ENCODE measurements around the gene CLDN7. TPM values are rescaled to one million over a fixed set of nuclear protein-coding genes. Genes with fewer than 3 reads are reported as not detected.

The CLDN7 gene
- total and polyA plus RNA-seq, 3 experiments from 2014 or later, result 0.63 to 2.1 (median 1.1) TPM

GRCh38 chr17:7215652-7216180 lies 46.6 kb downstream of the CLDN7 start:
- peak in 1 of 5 donors; percentile 47 for DNase-seq
- peaks cover 0 to 1% (median 0%) of the 10 kb centered on the region in 5 donors for H3K9me3 Mint-ChIP-seq
- POLR2A ChIA-PET, result interaction anchor here (1.4 to 2.3 kb wide), 2 partner anchors 18 to 27 kb away, joined by 8 to 12 read pairs; partner anchors contain the start of genes DVL2 and GABARAP
- no peaks in the 10 kb centered on the region for H3K27me3 ChIP-seq (ENCODE audit: insufficient read depth, low read length, poor library complexity, severe bottlenecking)
- CTCF ChIA-PET, result interaction anchor here (0.6 kb wide), 1 partner anchor 82 kb away, joined by 4 read pairs; no protein-coding TSS in a partner anchor
- no peak overlapping the region for H3K4me3 ChIP-seq (ENCODE audit: low read length)
- peak overlapping the region in 3 of 7 donors; percentile 23 to 83 (median 25) for H3K4me3 Mint-ChIP-seq
- no peak overlapping the region for H3K27ac ChIP-seq (ENCODE audit: low read depth, low read length)
- peaks cover 5 to 6% of the 10 kb centered on the region in 2 donors for H3K27me3 Mint-ChIP-seq
- H3K36me3 Mint-ChIP-seq, result peaks cover 0 to 2% (median 0%) of the 10 kb centered on the region in 3 donors
- H3K27ac Mint-ChIP-seq, result peak overlapping the region in 5 of 8 donors; percentile 46 to 100 (median 84)
- peaks cover 44 to 67% (median 60%) of the 10 kb centered on the region in 3 donors for H3K4me1 Mint-ChIP-seq
- no peaks in the 10 kb centered on the region for H3K36me3 ChIP-seq (ENCODE audit: insufficient read depth, low read length)
- peaks cover 59% of the 10 kb centered on the region for H3K4me1 ChIP-seq (ENCODE audit: insufficient read depth, low read length)
- no peaks in the 10 kb centered on the region for H3K9me3 ChIP-seq (ENCODE audit: low read length)

- H3K9me3 Mint-ChIP-seq, result peaks cover 0 to 1% (median 0%) of the 10 kb centered on the region in 5 donors
- ChIA-PET CTCF (interaction anchor here (0.6 to 2.0 kb wide), 4 partner anchors 20 to 163 kb away, joined by 3 to 9 read pairs (median 4); partner anchors contain the start of gene DVL2), POLR2A (interaction anchor here (1.3 to 2.3 kb wide), 4 partner anchors 19 to 169 kb away, joined by 6 to 12 read pairs (median 7); partner anchors contain the start of genes DVL2 and GABARAP)
- Histone ChIP-seq H3K4me1 (ENCODE audit: insufficient read depth, low read length) (peaks cover 54% of the 10 kb centered on the region), H3K4me3 (ENCODE audit: low read length) (no peak overlapping the region), H3K9me3 (ENCODE audit: low read length) (no peaks in the 10 kb centered on the region), H3K27ac (ENCODE audit: low read depth, low read length) (peak overlapping the region; percentile 83), H3K36me3 (ENCODE audit: insufficient read depth, low read length) (no peaks in the 10 kb centered on the region), H3K27me3 (ENCODE audit: insufficient read depth, low read length, poor library complexity, severe bottlenecking) (no peaks in the 10 kb centered on the region)
- H3K27ac Mint-ChIP-seq, result peak overlapping the region; percentile 91 to 100 (median 98)
- H3K36me3 Mint-ChIP-seq, result peaks cover 0 to 2% (median 0%) of the 10 kb centered on the region in 3 donors
- H3K4me3 Mint-ChIP-seq, result peak overlapping the region; percentile 81 to 96 (median 85)
- peaks cover 5 to 10% of the 10 kb centered on the region in 2 donors for H3K27me3 Mint-ChIP-seq
- peaks cover 40 to 61% (median 54%) of the 10 kb centered on the region in 3 donors for H3K4me1 Mint-ChIP-seq
- peak in 1 of 5 donors; percentile 52 for DNase-seq
Measured at GRCh38 chr17:7215136-7215638, 47.1 kb downstream of the CLDN7 start.

- Mint-ChIP-seq H3K4me1 (peaks cover 39 to 58% (median 51%) of the 10 kb centered on the region in 3 donors), H3K27ac (peak overlapping the region; percentile 91 to 100 (median 98)), H3K9me3 (peaks cover 0 to 1% (median 0%) of the 10 kb centered on the region in 5 donors), H3K4me3 (peak overlapping the region; percentile 81 to 96 (median 85)), H3K36me3 (no peaks in the 10 kb centered on the region), H3K27me3 (peaks cover 9 to 13% of the 10 kb centered on the region in 2 donors)
- peak; percentile 97 to 99 (median 98) for DNase-seq
- Histone ChIP-seq H3K4me1 (ENCODE audit: insufficient read depth, low read length) (peaks cover 51% of the 10 kb centered on the region), H3K4me3 (ENCODE audit: low read length) (peak overlapping the region; percentile 64), H3K9me3 (ENCODE audit: low read length) (no peaks in the 10 kb centered on the region), H3K27me3 (ENCODE audit: insufficient read depth, low read length, poor library complexity, severe bottlenecking) (no peaks in the 10 kb centered on the region), H3K27ac (ENCODE audit: low read depth, low read length) (peak overlapping the region; percentile 83), H3K36me3 (ENCODE audit: insufficient read depth, low read length) (no peaks in the 10 kb centered on the region)
- ChIA-PET POLR2A (interaction anchor here (1.0 to 2.3 kb wide), 7 partner anchors 19 to 473 kb away, joined by 3 to 12 read pairs (median 6); partner anchors contain the start of genes DVL2, GABARAP and WRAP53), CTCF (interaction anchor here (1.1 to 2.0 kb wide), 4 partner anchors 11 to 163 kb away, joined by 3 to 9 read pairs (median 4); partner anchors contain the start of gene DVL2)
Measured at GRCh38 chr17:7214300-7215135, 47.8 kb downstream of the CLDN7 start.

GRCh38 chr17:7213895-7214299 lies 48.4 kb downstream of the CLDN7 start:
- peak overlapping the region; percentile 91 to 100 (median 98) for H3K27ac Mint-ChIP-seq
- H3K4me1 ChIP-seq (ENCODE audit: insufficient read depth, low read length), result peaks cover 45% of the 10 kb centered on the region
- peak overlapping the region; percentile 64 for H3K4me3 ChIP-seq (ENCODE audit: low read length)
- DNase-seq, result no peak
- H3K9me3 ChIP-seq (ENCODE audit: low read length), result no peaks in the 10 kb centered on the region
- H3K4me1 Mint-ChIP-seq, result peaks cover 37 to 52% (median 45%) of the 10 kb centered on the region in 3 donors
- H3K27me3 Mint-ChIP-seq, result peaks cover 9 to 13% of the 10 kb centered on the region in 2 donors
- H3K27ac ChIP-seq (ENCODE audit: low read depth, low read length), result peak overlapping the region; percentile 83
- peak overlapping the region; percentile 81 to 96 (median 85) for H3K4me3 Mint-ChIP-seq
- no peaks in the 10 kb centered on the region for H3K36me3 ChIP-seq (ENCODE audit: insufficient read depth, low read length)
- ChIA-PET CTCF (interaction anchor here (1.1 to 2.0 kb wide), 4 partner anchors 10 to 162 kb away, joined by 3 to 9 read pairs (median 4); partner anchors contain the start of gene DVL2), POLR2A (interaction anchor here (1.0 to 2.3 kb wide), 6 partner anchors 20 to 474 kb away, joined by 3 to 12 read pairs (median 6); partner anchors contain the start of genes DVL2 and WRAP53)
- no peaks in the 10 kb centered on the region for H3K27me3 ChIP-seq (ENCODE audit: insufficient read depth, low read length, poor library complexity, severe bottlenecking)
- H3K9me3 Mint-ChIP-seq, result peaks cover 0 to 1% (median 0%) of the 10 kb centered on the region in 5 donors
- H3K36me3 Mint-ChIP-seq, result no peaks in the 10 kb centered on the region

- H3K4me1 Mint-ChIP-seq, result peaks cover 26 to 36% (median 35%) of the 10 kb centered on the region in 3 donors
- POLR2A ChIA-PET, result no interaction called here
Measured at GRCh38 chr17:7211491-7212273, 50.6 kb downstream of the CLDN7 start.

More at GRCh38 chr17:7211491-7212273, 50.6 kb downstream of the CLDN7 start:
- DNase-seq, result no peak
- Histone ChIP-seq H3K27ac (ENCODE audit: low read depth, low read length) (no peak overlapping the region), H3K4me1 (ENCODE audit: insufficient read depth, low read length) (peaks cover 27% of the 10 kb centered on the region), H3K9me3 (ENCODE audit: low read length) (no peaks in the 10 kb centered on the region), H3K27me3 (ENCODE audit: insufficient read depth, low read length, poor library complexity, severe bottlenecking) (no peaks in the 10 kb centered on the region), H3K36me3 (ENCODE audit: insufficient read depth, low read length) (no peaks in the 10 kb centered on the region), H3K4me3 (ENCODE audit: low read length) (no peak overlapping the region)
- Mint-ChIP-seq H3K27ac (peak overlapping the region in 5 of 8 donors; percentile 7 to 81 (median 62)), H3K36me3 (no peaks in the 10 kb centered on the region), H3K4me3 (peak overlapping the region in 1 of 7 donors; percentile 20), H3K27me3 (peaks cover 9 to 13% of the 10 kb centered on the region in 2 donors), H3K9me3 (peaks cover 0 to 1% (median 0%) of the 10 kb centered on the region in 5 donors)
- CTCF ChIA-PET, result no interaction called here

Other genes starting within 250 kb of the CLDN7 start
Only the 30 nearest of the 35 such genes appear.
- 1 to 10 TPM; 1.3 to 1.8 TPM for gene SLC16A11, start 218.4 kb downstream of the CLDN7 start, total RNA-seq
- gene SLC16A11, start 218.4 kb downstream of the CLDN7 start, polyA plus RNA-seq, result 1.6 TPM
- under 1 TPM; 0.33 to 0.42 TPM for gene CLEC10A, start 182.2 kb downstream of the CLDN7 start, total RNA-seq
- gene CLEC10A, start 182.2 kb downstream of the CLDN7 start, polyA plus RNA-seq, result not detected
- gene ASGR2, start 147.7 kb downstream of the CLDN7 start, total RNA-seq, result not detected
- not detected for gene ASGR2, start 147.7 kb downstream of the CLDN7 start, polyA plus RNA-seq
- under 1 TPM; 0.46 to 0.55 TPM for gene ASGR1, start 83.1 kb downstream of the CLDN7 start, total RNA-seq
- not detected for gene ASGR1, start 83.1 kb downstream of the CLDN7 start, polyA plus RNA-seq
- 1 to 10 TPM; 3.5 to 4.4 TPM for gene DLG4, start 42.6 kb downstream of the CLDN7 start, total RNA-seq
- gene DLG4, start 42.6 kb downstream of the CLDN7 start, polyA plus RNA-seq, result 0.45 TPM
- gene ACADVL, start 42.5 kb downstream of the CLDN7 start, total RNA-seq, result 100 to 1,000 TPM; 281 to 288 TPM
- gene ACADVL, start 42.5 kb downstream of the CLDN7 start, polyA plus RNA-seq, result 109 TPM
- 10 to 100 TPM; 61.8 to 65.5 TPM for gene DVL2, start 28.0 kb downstream of the CLDN7 start, total RNA-seq
- 24.0 TPM for gene DVL2, start 28.0 kb downstream of the CLDN7 start, polyA plus RNA-seq
- gene PHF23, start 23.0 kb downstream of the CLDN7 start, total RNA-seq, result 10 to 100 TPM; 48.0 to 51.9 TPM
- 25.8 TPM for gene PHF23, start 23.0 kb downstream of the CLDN7 start, polyA plus RNA-seq
- 100 to 1,000 TPM; 156 to 165 TPM for gene GABARAP, start 20.0 kb downstream of the CLDN7 start, total RNA-seq
- 914 TPM for gene GABARAP, start 20.0 kb downstream of the CLDN7 start, polyA plus RNA-seq
- gene CTDNEP1, start 10.7 kb downstream of the CLDN7 start, total RNA-seq, result 100 to 1,000 TPM; 224 to 240 TPM
- gene CTDNEP1, start 10.7 kb downstream of the CLDN7 start, polyA plus RNA-seq, result 57.1 TPM
- 100 to 1,000 TPM; 106 to 111 TPM for gene ELP5, start 10.3 kb downstream of the CLDN7 start, total RNA-seq
- 84.8 TPM for gene ELP5, start 10.3 kb downstream of the CLDN7 start, polyA plus RNA-seq
- under 1 TPM; 0.18 to 0.24 TPM for gene SLC2A4, start 19.2 kb upstream of the CLDN7 start, total RNA-seq
- gene SLC2A4, start 19.2 kb upstream of the CLDN7 start, polyA plus RNA-seq, result not detected
- under 1 TPM; 0.07 to 0.26 TPM for gene YBX2, start 32.2 kb upstream of the CLDN7 start, total RNA-seq
- not detected for gene YBX2, start 32.2 kb upstream of the CLDN7 start, polyA plus RNA-seq
- 1,000 to 10,000 TPM; 1,533 to 1,595 TPM for gene EIF5A, start 45.1 kb upstream of the CLDN7 start, total RNA-seq
- 230 TPM for gene EIF5A, start 45.1 kb upstream of the CLDN7 start, polyA plus RNA-seq
- gene GPS2, start 52.9 kb upstream of the CLDN7 start, total RNA-seq, result 10 to 100 TPM; 81.1 to 85.2 TPM
- gene GPS2, start 52.9 kb upstream of the CLDN7 start, polyA plus RNA-seq, result 116 TPM
- gene NEURL4, start 66.9 kb upstream of the CLDN7 start, total RNA-seq, result 10 to 100 TPM; 60.1 to 60.7 TPM
- gene NEURL4, start 66.9 kb upstream of the CLDN7 start, polyA plus RNA-seq, result 2.7 TPM
- gene ACAP1, start 74.1 kb upstream of the CLDN7 start, total RNA-seq, result 100 to 1,000 TPM; 216 to 225 TPM
- 274 TPM for gene ACAP1, start 74.1 kb upstream of the CLDN7 start, polyA plus RNA-seq
- 1 to 10 TPM; 4.6 to 5.1 TPM for gene KCTD11, start 89.7 kb upstream of the CLDN7 start, total RNA-seq
- 1.9 TPM for gene KCTD11, start 89.7 kb upstream of the CLDN7 start, polyA plus RNA-seq
- gene TMEM95, start 92.7 kb upstream of the CLDN7 start, total RNA-seq, result not detected
- not detected for gene TMEM95, start 92.7 kb upstream of the CLDN7 start, polyA plus RNA-seq
- 1 to 10 TPM; 4.4 to 5.8 TPM for gene TNK1, start 118.6 kb upstream of the CLDN7 start, total RNA-seq
- gene TNK1, start 118.6 kb upstream of the CLDN7 start, polyA plus RNA-seq, result 3.1 TPM
- 10 to 100 TPM; 79.1 to 81.6 TPM for gene PLSCR3, start 132.0 kb upstream of the CLDN7 start, total RNA-seq
- gene PLSCR3, start 132.0 kb upstream of the CLDN7 start, polyA plus RNA-seq, result 152 TPM
- 10 to 100 TPM; 45.4 to 51.4 TPM for gene TMEM256, start 141.6 kb upstream of the CLDN7 start, total RNA-seq
- 62.4 TPM for gene TMEM256, start 141.6 kb upstream of the CLDN7 start, polyA plus RNA-seq
- 1 to 10 TPM; 5.6 to 6.6 TPM for gene NLGN2, start 145.4 kb upstream of the CLDN7 start, total RNA-seq
- gene NLGN2, start 145.4 kb upstream of the CLDN7 start, polyA plus RNA-seq, result 0.06 TPM
- gene SPEM1, start 157.8 kb upstream of the CLDN7 start, total RNA-seq, result not detected
- not detected for gene SPEM1, start 157.8 kb upstream of the CLDN7 start, polyA plus RNA-seq
- not detected for gene SPEM2, start 163.1 kb upstream of the CLDN7 start, total RNA-seq
- gene SPEM2, start 163.1 kb upstream of the CLDN7 start, polyA plus RNA-seq, result not detected
- gene SPEM3, start 166.4 kb upstream of the CLDN7 start, total RNA-seq, result not detected
- gene SPEM3, start 166.4 kb upstream of the CLDN7 start, polyA plus RNA-seq, result not detected
- 10 to 100 TPM; 11.1 to 11.9 TPM for gene TMEM102, start 173.0 kb upstream of the CLDN7 start, total RNA-seq
- 23.3 TPM for gene TMEM102, start 173.0 kb upstream of the CLDN7 start, polyA plus RNA-seq
- gene FGF11, start 177.0 kb upstream of the CLDN7 start, total RNA-seq, result 1 to 10 TPM in 1 of 2 experiments, under 1 TPM in 1; 0.85 to 1.1 TPM
- 0.12 TPM for gene FGF11, start 177.0 kb upstream of the CLDN7 start, polyA plus RNA-seq
- 1 to 10 TPM; 6.0 to 6.3 TPM for gene CHRNB1, start 182.6 kb upstream of the CLDN7 start, total RNA-seq
- gene CHRNB1, start 182.6 kb upstream of the CLDN7 start, polyA plus RNA-seq, result 24.7 TPM
- 10 to 100 TPM; 22.8 to 23.1 TPM for gene ZBTB4, start 217.2 kb upstream of the CLDN7 start, total RNA-seq
- gene ZBTB4, start 217.2 kb upstream of the CLDN7 start, polyA plus RNA-seq, result 24.1 TPM